Measurements from ENCODE around the gene CX3CR1.

The CX3CR1 gene

DNA sequence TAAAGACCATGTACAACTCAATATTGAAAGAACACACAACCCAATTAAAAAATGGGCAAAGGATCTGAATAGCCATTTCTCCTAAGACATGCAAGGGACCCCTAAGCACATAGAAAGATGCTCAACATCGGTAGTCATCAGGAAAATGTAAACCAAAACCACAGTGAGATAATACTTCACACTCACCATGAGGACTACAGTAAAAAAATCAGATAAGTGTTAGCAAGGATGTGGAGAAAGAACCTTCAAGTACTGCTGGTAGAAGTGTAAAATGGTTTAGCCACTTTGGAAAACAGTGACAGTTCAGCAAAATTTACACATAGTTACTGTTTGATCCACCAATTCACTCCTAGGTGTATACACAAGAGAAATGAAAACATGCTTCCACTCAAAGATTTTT, 57.4 kb downstream of the CX3CR1 start:
- no peak for DNase-seq

DNA sequence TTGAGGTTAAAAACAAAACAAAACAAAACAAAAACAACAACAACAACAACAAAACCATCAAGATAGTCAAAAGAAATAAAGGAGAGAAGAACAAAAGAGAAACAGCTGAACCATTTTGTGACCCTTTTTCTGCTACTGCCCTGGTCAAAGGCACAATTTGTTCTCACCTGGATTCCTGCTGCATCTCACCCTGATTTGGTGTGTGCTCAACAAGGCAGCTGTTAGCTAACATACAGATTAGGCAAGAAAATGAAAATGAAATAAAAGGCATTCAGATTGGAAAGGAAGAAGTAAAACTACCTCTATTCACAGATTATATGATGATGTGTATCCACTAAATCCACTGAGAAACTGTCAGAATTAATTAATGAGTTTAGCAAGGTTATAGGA, 58.7 kb downstream of the CX3CR1 start:
- DNase-seq: no peak

DNA sequence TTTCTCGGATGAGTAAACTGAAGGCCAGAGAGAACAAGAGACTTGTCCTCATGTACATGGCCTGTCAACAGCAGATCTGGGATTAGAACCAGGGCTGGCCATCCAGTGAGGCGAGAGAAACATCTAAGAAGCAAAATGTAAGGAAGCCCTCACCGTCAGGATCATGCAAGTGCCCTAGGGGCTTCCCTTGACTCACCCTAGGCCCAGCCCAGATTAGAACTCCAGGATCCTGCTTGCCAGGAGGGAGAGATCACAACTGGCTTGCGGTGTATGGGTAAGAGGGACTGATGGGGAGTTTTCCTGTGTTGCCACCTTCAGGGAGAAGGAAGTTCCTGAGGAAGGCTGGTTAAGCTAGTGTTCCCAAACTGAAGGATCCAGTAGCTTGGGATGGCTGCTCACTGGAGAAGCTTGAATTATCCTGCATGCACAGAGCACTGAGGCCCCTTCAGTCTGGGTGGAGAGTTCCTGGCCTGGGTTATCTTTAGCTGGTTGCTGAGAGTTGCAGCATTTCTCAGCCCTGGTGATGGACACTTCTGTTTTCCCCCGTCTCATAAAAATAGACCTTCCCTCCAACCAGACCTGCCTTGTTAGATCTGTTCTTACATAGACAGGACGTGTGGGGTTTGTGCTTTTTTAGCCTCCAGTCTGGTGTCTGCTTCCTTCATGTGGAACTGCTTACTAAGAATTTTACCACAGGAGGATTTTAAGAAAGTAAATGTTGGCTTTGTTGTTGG, 59.3 kb downstream of the CX3CR1 start:
- no peak for DNase-seq

DNA sequence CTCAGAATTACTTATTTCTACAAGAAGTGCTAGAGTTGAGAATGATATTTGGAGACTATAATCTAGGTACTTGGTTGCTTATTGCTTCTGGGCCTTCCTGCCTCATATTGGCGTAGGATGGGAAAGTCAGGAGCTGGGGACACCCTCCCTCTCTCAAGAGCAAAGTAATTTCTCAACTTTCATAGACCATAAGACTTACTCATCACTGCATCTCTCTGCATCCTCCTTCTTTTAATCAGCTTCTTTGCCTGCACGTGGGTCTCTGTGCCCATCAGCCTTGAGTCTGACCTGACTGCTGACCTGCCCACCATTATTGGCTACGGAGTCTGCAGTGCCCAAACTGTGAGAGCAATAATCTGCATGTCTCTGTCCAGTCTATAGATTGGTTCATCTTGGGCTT, 60.1 kb downstream of the CX3CR1 start:
- DNase-seq: no peak

DNA sequence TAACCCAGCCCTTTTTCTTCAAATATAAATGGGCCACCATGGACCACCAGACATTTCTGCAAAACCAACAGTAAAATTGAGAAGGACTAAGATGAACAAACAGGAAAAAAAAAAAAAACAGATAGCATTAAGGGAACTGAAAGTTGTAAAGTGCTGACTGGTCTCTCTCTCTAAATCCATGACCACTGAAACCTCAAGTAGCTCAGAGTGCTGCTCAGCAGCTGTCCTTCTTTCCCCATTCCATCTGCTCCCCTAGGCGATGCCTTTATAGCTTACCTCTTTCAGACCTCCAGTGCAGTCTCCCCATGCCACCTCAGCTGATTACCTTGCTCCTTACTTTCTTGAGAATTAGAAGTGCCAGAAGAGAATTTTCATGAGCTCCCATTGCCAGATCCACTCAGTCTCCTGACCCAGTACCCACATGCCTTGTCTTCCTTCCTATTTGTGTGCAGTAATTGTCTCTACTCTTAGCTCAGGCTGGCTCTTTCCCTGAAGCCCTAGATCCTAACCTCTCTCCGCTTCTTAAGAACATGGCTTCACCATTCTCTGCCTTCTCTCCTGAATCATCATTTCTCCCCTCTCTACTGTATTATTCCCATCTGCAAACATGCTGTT, 63.6 kb downstream of the CX3CR1 start:
- no peak for DNase-seq

DNA sequence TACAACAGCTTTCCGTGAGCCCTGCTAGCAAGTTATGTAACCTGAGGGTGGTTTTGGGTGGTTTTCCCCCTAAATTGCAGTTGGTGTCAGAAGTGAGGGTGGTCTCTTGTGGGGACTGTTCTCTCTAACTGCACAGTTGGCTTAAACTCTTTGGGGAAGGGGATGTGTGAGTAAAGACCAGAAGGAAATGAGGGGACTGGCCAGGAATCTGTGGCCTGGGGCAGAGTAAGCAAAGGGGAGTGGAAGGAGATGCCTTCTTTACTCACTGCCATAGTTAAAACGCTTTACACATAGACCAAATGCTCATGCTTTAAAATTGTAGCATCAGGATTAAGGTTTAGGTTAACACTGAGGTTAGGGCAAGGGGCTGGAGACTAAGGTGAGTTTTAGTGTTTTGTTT, 66.2 kb downstream of the CX3CR1 start:
- DNase-seq: no peak
